Measurements from ENCODE around the gene CST9L. TPM values are rescaled to one million over a fixed set of nuclear protein-coding genes. Genes with fewer than 3 reads are reported as not detected.

The CST9L gene
- total RNA-seq, 1 donor from 2014 or later: not detected

GRCh38 chr20:23608251-23608846 lies 40.1 kb upstream of the CST9L start:
- Histone ChIP-seq H3K36me3 (no peaks in the 10 kb centered on the region), H3K9me3 (no peaks in the 10 kb centered on the region), H3K4me1 (no peaks in the 10 kb centered on the region), H3K27me3 (no peaks in the 10 kb centered on the region), H3K4me3 (no peak overlapping the region), H3K27ac (no peak overlapping the region)
- TF ChIP-seq CTCF (IDR thresholded peaks at IDR 0.05): no peak
- intact Hi-C loops (cut with DNase I): loop anchor here (5.0 kb wide), 1 partner anchor 49 kb away; no protein-coding TSS in a partner anchor
- no peak for DNase-seq (ENCODE audit: low spot score in 2 of 2)

GRCh38 chr20:23607497-23608245 lies 39.4 kb upstream of the CST9L start:
- no peak for DNase-seq (ENCODE audit: low spot score in 2 of 2)
- H3K4me1 ChIP-seq: no peaks in the 10 kb centered on the region
- TF ChIP-seq CTCF (IDR thresholded peaks at IDR 0.05): no peak
- no peak overlapping the region for H3K27ac ChIP-seq
- no peak overlapping the region for H3K4me3 ChIP-seq
- no peaks in the 10 kb centered on the region for H3K36me3 ChIP-seq
- H3K27me3 ChIP-seq: no peaks in the 10 kb centered on the region
- intact Hi-C loops (cut with DNase I): loop anchor here (2.0 to 5.0 kb wide), 3 partner anchors 29 to 165 kb away; partner anchors contain the start of gene CST3
- no peaks in the 10 kb centered on the region for H3K9me3 ChIP-seq

- H3K27ac ChIP-seq: no peak overlapping the region
- TF ChIP-seq CTCF (IDR thresholded peaks at IDR 0.05): peak; percentile 72 to 96 (median 91)
- no peak overlapping the region for H3K4me3 ChIP-seq
- DNase-seq (ENCODE audit: low spot score in 2 of 2): peak in 1 of 2 donors; percentile 90
- no peaks in the 10 kb centered on the region for H3K4me1 ChIP-seq
- H3K27me3 ChIP-seq: no peaks in the 10 kb centered on the region
- intact Hi-C loops (cut with DNase I): loop anchor here (2.0 to 5.0 kb wide), 3 partner anchors 30 to 164 kb away; partner anchors contain the start of gene CST3
- H3K9me3 ChIP-seq: no peaks in the 10 kb centered on the region
- H3K36me3 ChIP-seq: no peaks in the 10 kb centered on the region
Measured at GRCh38 chr20:23606652-23607049, 38.4 kb upstream of the CST9L start.

- Histone ChIP-seq H3K4me1 (no peaks in the 10 kb centered on the region), H3K9me3 (no peaks in the 10 kb centered on the region), H3K27me3 (no peaks in the 10 kb centered on the region), H3K27ac (no peak within 1 kb of the TSS), H3K36me3 (no peaks in the 10 kb centered on the region), H3K4me3 (no peak within 1 kb of the TSS)
- no peak for DNase-seq (ENCODE audit: low spot score in 2 of 2)
- intact Hi-C loops (cut with DNase I): loop anchor here (2.0 to 5.0 kb wide), 3 partner anchors 31 to 163 kb away; partner anchors contain the start of gene CST3
- no peak for TF ChIP-seq CTCF (IDR thresholded peaks at IDR 0.05)
Measured at GRCh38 chr20:23605867-23606651, 37.8 kb upstream of the CST9L start, which contains the start of gene CST9. TSS of gene CST9 (minus strand) at chr20:23605917. CDS start at chr20:23605864, 53 bp downstream.

- no peak for DNase-seq (ENCODE audit: low spot score in 2 of 2)
- Histone ChIP-seq H3K27me3 (no peaks in the 10 kb centered on the region), H3K36me3 (no peaks in the 10 kb centered on the region), H3K9me3 (no peaks in the 10 kb centered on the region), H3K4me3 (no peak overlapping the region), H3K27ac (no peak overlapping the region), H3K4me1 (no peaks in the 10 kb centered on the region)
- no peak for TF ChIP-seq CTCF (IDR thresholded peaks at IDR 0.05)
- intact Hi-C loops (cut with DNase I): no loop called here
Measured at GRCh38 chr20:23604306-23604705, 36.0 kb upstream of the CST9L start.

Measured in ascending aorta (tissue), 2 donors.